ENCODE results near the gene SLC6A7. TPM values are rescaled to one million over a fixed set of nuclear protein-coding genes. Genes with fewer than 3 reads are reported as not detected.

SLC6A7 gene
- total RNA-seq, 1 donor from 2014 or later: not detected

DNA sequence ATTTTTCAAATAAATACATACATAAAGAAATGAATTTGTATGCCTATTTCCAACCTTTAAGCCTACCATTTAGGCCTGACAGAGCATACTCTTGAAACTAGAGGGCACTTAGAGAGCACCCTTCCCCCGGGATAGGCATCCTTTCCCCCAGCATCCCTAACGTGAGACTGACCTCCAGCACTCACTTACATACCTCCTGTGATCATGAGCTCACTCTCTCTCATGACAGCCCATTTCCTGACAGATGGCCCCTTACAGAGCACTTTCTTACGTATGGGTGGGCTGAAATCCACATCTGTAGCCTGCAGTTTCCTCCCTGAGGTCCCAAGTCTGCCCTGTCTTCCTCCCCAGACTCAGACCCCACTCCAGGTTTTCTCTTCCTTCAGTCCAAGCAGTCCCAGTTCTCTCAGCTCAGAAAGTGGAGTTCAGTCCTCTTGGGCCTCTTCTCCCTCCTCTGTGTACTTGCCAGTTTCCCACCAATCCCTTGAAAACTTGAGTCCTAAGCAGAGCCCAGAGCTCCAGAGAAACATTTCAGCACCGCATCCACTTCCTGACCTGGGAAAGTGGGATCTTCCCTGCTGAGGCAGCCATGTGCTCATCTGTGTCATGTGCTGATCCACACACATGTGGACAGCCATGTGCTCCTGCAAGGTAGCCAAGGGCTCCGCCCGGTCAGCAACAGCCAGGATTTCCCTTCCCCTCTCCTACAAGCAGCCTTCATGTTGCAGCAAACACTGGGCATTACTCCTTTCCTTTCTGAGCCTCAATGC, 25.5 kb upstream of the SLC6A7 start:
- ChIA-PET POLR2A (no interaction called here), CTCF (interaction anchor here (1.3 kb wide), 1 partner anchor 272 kb away, joined by 3 read pairs; no protein-coding TSS in a partner anchor)
- Mint-ChIP-seq H3K9me3 (no peaks in the 10 kb centered on the region), H3K4me3 (no peak overlapping the region), H3K4me1 (peaks cover 18% of the 10 kb centered on the region), H3K36me3 (ENCODE audit: low read depth) (no peaks in the 10 kb centered on the region), H3K27ac (no peak overlapping the region), H3K27me3 (peaks cover 26% of the 10 kb centered on the region)
- ATAC-seq (ENCODE audit: low read depth): no peak
- intact Hi-C loops (cut with micrococcal nuclease): loop anchor here (5.0 kb wide), 1 partner anchor 288 kb away; no protein-coding TSS in a partner anchor
- no peak for DNase-seq
- TF ChIP-seq, protein P1, sequence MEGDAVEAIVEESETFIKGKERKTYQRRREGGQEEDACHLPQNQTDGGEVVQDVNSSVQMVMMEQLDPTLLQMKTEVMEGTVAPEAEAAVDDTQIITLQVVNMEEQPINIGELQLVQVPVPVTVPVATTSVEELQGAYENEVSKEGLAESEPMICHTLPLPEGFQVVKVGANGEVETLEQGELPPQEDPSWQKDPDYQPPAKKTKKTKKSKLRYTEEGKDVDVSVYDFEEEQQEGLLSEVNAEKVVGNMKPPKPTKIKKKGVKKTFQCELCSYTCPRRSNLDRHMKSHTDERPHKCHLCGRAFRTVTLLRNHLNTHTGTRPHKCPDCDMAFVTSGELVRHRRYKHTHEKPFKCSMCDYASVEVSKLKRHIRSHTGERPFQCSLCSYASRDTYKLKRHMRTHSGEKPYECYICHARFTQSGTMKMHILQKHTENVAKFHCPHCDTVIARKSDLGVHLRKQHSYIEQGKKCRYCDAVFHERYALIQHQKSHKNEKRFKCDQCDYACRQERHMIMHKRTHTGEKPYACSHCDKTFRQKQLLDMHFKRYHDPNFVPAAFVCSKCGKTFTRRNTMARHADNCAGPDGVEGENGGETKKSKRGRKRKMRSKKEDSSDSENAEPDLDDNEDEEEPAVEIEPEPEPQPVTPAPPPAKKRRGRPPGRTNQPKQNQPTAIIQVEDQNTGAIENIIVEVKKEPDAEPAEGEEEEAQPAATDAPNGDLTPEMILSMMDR (IDR thresholded peaks at IDR 0.05): no peak

- intact Hi-C loops (cut with micrococcal nuclease): no loop called here
- Mint-ChIP-seq H3K27ac (no peak overlapping the region), H3K4me3 (no peak overlapping the region), H3K9me3 (no peaks in the 10 kb centered on the region), H3K27me3 (peaks cover 34% of the 10 kb centered on the region), H3K4me1 (peaks cover 9% of the 10 kb centered on the region), H3K36me3 (ENCODE audit: low read depth) (no peaks in the 10 kb centered on the region)
- TF ChIP-seq, protein P1 (IDR thresholded peaks at IDR 0.05): no peak
- DNase-seq: no peak
- ChIA-PET POLR2A (interaction anchor here (1.0 kb wide), 1 partner anchor 12 kb away, joined by 3 read pairs; no protein-coding TSS in a partner anchor), CTCF (no interaction called here)
- no peak for ATAC-seq (ENCODE audit: low read depth)
These were observed 23.7 kb upstream of the SLC6A7 start for GRCh38 chr5:150166037-150166649.

DNA sequence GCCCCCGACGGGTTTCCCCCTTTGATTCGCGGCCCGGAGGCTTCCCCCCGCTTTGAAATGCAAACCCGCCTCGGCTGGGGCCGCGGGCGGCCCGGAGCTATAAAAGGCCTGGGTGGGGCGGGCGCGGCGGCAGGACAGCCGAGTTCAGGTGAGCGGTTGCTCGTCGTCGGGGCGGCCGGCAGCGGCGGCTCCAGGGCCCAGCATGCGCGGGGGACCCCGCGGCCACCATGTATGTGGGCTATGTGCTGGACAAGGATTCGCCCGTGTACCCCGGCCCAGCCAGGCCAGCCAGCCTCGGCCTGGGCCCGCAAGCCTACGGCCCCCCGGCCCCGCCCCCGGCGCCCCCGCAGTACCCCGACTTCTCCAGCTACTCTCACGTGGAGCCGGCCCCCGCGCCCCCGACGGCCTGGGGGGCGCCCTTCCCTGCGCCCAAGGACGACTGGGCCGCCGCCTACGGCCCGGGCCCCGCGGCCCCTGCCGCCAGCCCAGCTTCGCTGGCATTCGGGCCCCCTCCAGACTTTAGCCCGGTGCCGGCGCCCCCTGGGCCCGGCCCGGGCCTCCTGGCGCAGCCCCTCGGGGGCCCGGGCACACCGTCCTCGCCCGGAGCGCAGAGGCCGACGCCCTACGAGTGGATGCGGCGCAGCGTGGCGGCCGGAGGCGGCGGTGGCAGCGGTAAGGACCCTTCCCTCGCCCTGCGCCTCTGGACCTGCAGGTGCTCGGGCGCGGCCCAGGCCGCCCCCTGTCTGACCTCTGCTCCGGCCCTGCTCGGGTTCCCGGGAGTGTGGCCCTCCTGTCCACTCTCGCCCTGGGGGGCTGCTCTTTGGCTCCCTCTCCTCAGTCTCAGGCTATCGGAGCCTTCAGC, 23.0 kb upstream of the SLC6A7 start, which contains the start of gene CDX1:
TSS of gene CDX1 (plus strand) at position 129 of the 862 bp plus-strand sequence. CDS start at position 228, 99 bp downstream.
- intact Hi-C loops (cut with micrococcal nuclease): no loop called here
- ChIA-PET CTCF (no interaction called here), POLR2A (interaction anchor here (1.0 kb wide), 1 partner anchor 13 kb away, joined by 3 read pairs; no protein-coding TSS in a partner anchor)
- Mint-ChIP-seq H3K4me1 (peaks cover 5% of the 10 kb centered on the region), H3K4me3 (no peak within 1 kb of the TSS), H3K36me3 (ENCODE audit: low read depth) (no peaks in the 10 kb centered on the region), H3K27me3 (peaks cover 35% of the 10 kb centered on the region), H3K27ac (no peak within 1 kb of the TSS), H3K9me3 (no peaks in the 10 kb centered on the region)
- TF ChIP-seq, protein P1 (IDR thresholded peaks at IDR 0.05): no peak
- ATAC-seq (ENCODE audit: low read depth) (no peak), DNase-seq (no peak)

- H3K4me1 Mint-ChIP-seq: peaks cover 4% of the 10 kb centered on the region
- ChIA-PET CTCF (no interaction called here), POLR2A (no interaction called here)
- no peak overlapping the region for H3K27ac Mint-ChIP-seq
- peaks cover 39% of the 10 kb centered on the region for H3K27me3 Mint-ChIP-seq
- no peak overlapping the region for H3K4me3 Mint-ChIP-seq
- intact Hi-C loops (cut with micrococcal nuclease): no loop called here
- TF ChIP-seq, protein P1 (IDR thresholded peaks at IDR 0.05): no peak
- no peaks in the 10 kb centered on the region for H3K9me3 Mint-ChIP-seq
- no peaks in the 10 kb centered on the region for H3K36me3 Mint-ChIP-seq (ENCODE audit: low read depth)
- ATAC-seq (ENCODE audit: low read depth): no peak
- no peak for DNase-seq
These were observed 22.4 kb upstream of the SLC6A7 start for GRCh38 chr5:150167512-150167850.
